ENCODE results near the gene SCAPER. TPM values are rescaled to one million over a fixed set of nuclear protein-coding genes. Genes with fewer than 3 reads are reported as not detected.

The SCAPER gene
- total and polyA plus RNA-seq, 2 donors (not counting 1 experiment from before 2014, with no cell fraction given), result 8.3 to 61.6 TPM

DNA sequence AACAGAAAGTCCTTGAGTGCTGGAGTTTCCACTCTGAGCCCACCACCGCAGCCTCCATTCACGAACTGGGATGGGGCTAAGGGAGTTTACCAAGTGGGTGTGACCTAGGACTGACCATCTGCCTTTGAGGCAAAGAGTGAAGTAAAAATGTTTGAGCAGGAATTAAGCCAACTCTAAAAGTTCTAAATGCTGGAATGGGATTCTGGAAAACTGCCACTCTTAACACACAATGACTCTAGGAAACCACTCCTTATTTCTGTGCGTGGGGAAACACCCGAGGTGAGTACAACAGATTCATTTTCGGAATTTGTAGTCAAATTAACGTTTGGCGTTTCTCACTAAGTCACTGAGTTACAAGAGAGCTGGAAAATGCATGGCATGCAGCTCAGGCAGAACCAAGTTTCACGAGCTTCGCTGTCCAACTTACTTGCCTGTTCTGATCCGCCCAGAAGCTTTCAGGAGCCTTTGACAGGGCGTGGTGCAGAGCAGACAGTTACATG is 537.0 kb downstream of the SCAPER start:
- intact Hi-C loops (cut with micrococcal nuclease), result no loop called here
- WGBS (ENCODE audit: insufficient coverage), result 93% methylated on average over 11 of the region's 11 CpGs
- Mint-ChIP-seq H3K9me3 (ENCODE audit: insufficient read depth) (no peaks in the 10 kb centered on the region), H3K4me3 (no peak overlapping the region), H3K27ac (no peak overlapping the region), H3K27me3 (no peaks in the 10 kb centered on the region), H3K4me1 (no peaks in the 10 kb centered on the region)
- no peaks in the 10 kb centered on the region for H3K79me2 ChIP-seq (ENCODE audit: control insufficient read depth, insufficient read depth, low read length)
- POLR2A ChIA-PET, result no interaction called here
- TF ChIP-seq EZH2 (IDR thresholded peaks at IDR 0.05; ENCODE audit: borderline replicate concordance, insufficient read depth, low read depth, low read length, poor library complexity, severe bottlenecking), result no peak
- TF ChIP-seq, protein P1, sequence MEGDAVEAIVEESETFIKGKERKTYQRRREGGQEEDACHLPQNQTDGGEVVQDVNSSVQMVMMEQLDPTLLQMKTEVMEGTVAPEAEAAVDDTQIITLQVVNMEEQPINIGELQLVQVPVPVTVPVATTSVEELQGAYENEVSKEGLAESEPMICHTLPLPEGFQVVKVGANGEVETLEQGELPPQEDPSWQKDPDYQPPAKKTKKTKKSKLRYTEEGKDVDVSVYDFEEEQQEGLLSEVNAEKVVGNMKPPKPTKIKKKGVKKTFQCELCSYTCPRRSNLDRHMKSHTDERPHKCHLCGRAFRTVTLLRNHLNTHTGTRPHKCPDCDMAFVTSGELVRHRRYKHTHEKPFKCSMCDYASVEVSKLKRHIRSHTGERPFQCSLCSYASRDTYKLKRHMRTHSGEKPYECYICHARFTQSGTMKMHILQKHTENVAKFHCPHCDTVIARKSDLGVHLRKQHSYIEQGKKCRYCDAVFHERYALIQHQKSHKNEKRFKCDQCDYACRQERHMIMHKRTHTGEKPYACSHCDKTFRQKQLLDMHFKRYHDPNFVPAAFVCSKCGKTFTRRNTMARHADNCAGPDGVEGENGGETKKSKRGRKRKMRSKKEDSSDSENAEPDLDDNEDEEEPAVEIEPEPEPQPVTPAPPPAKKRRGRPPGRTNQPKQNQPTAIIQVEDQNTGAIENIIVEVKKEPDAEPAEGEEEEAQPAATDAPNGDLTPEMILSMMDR (IDR thresholded peaks at IDR 0.05), result no peak
- no peak overlapping the region for H3K4me3 ChIP-seq (ENCODE audit: control extremely low read depth in 1 of 5, extremely low read depth in 1 of 5, insufficient read depth in 1 of 5, low read depth in 2 of 5, low read length in 4 of 5)
- DNase-seq, result no peak
- no peaks in the 10 kb centered on the region for H3K9me3 ChIP-seq (ENCODE audit: control extremely low read depth in 1 of 3, control insufficient read depth in 2 of 3, insufficient read depth in 1 of 3, low read length in 2 of 3)
- H3K4me2 ChIP-seq (replicated peaks; ENCODE audit: low read depth, low read length, poor library complexity, severe bottlenecking), result no peak overlapping the region
- no peak overlapping the region for H2AFZ ChIP-seq (ENCODE audit: insufficient read depth, low read depth, low read length, poor library complexity, severe bottlenecking)
- no peaks in the 10 kb centered on the region for H3K4me1 ChIP-seq (ENCODE audit: control insufficient read depth in 2 of 2, insufficient read depth in 2 of 2, low read length in 2 of 2)
- H3K27me3 ChIP-seq (replicated peaks in 1 of 4; ENCODE audit: control extremely low read depth in 1 of 4, control insufficient read depth in 3 of 4, insufficient read depth in 4 of 4, low read length in 3 of 4), result no peaks in the 10 kb centered on the region
- no peak overlapping the region for H3K9ac ChIP-seq (ENCODE audit: low read length)
- peaks cover 0 to 8% of the 10 kb centered on the region in 2 experiments for H3K36me3 ChIP-seq (replicated peaks in 1 of 2; ENCODE audit: control extremely low read depth in 1 of 2, control insufficient read depth in 1 of 2, extremely low read depth in 1 of 2, insufficient read depth in 2 of 2, low read length in 1 of 2)
- H4K20me1 ChIP-seq (ENCODE audit: control insufficient read depth, insufficient read depth, low read length, poor library complexity, severe bottlenecking), result no peaks in the 10 kb centered on the region
- no peak overlapping the region for H3K27ac ChIP-seq (ENCODE audit: low read length in 2 of 2)
- ATAC-seq (ENCODE audit: low read depth), result no peak
- CTCF ChIA-PET, result no interaction called here

DNA sequence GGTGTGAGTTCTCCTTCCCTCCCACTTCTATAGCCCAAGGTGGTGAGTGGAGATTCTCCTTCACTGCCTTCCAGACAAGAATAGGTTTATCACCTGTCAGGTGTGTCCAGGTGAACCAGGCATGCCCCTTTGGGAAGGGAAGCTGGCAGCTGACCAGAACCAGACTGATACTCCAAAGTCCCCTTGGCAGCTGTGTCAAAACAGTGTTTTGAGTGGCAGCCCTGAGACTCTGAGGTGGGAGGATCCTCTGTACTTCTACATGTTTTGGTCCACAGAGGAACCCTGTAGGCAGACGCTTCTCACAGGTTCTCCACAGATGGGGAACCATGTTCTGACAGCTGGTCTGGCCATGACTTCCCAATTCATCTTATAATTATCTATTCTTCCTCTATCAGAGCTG is 538.4 kb downstream of the SCAPER start:
- Histone ChIP-seq H3K79me2 (ENCODE audit: control insufficient read depth, insufficient read depth, low read length) (no peaks in the 10 kb centered on the region), H3K4me2 (replicated peaks; ENCODE audit: low read depth, low read length, poor library complexity, severe bottlenecking) (no peak overlapping the region), H3K36me3 (replicated peaks in 1 of 2; ENCODE audit: control extremely low read depth in 1 of 2, control insufficient read depth in 1 of 2, extremely low read depth in 1 of 2, insufficient read depth in 2 of 2, low read length in 1 of 2) (peaks cover 0 to 8% of the 10 kb centered on the region in 2 experiments), H4K20me1 (ENCODE audit: control insufficient read depth, insufficient read depth, low read length, poor library complexity, severe bottlenecking) (no peaks in the 10 kb centered on the region), H3K27ac (ENCODE audit: low read length in 2 of 2) (no peak overlapping the region), H3K9me3 (ENCODE audit: control extremely low read depth in 1 of 3, control insufficient read depth in 2 of 3, insufficient read depth in 1 of 3, low read length in 2 of 3) (no peaks in the 10 kb centered on the region), H3K4me1 (ENCODE audit: control insufficient read depth in 2 of 2, insufficient read depth in 2 of 2, low read length in 2 of 2) (no peaks in the 10 kb centered on the region), H3K4me3 (ENCODE audit: control extremely low read depth in 1 of 5, extremely low read depth in 1 of 5, insufficient read depth in 1 of 5, low read depth in 2 of 5, low read length in 4 of 5) (no peak overlapping the region), H2AFZ (ENCODE audit: insufficient read depth, low read depth, low read length, poor library complexity, severe bottlenecking) (no peak overlapping the region), H3K9ac (ENCODE audit: low read length) (no peak overlapping the region), H3K27me3 (replicated peaks in 1 of 4; ENCODE audit: control extremely low read depth in 1 of 4, control insufficient read depth in 3 of 4, insufficient read depth in 4 of 4, low read length in 3 of 4) (no peaks in the 10 kb centered on the region)
- CTCF ChIA-PET, result interaction anchor here (0.5 kb wide), 1 partner anchor 420 kb away, joined by 4 read pairs; no protein-coding TSS in a partner anchor
- H3K27ac Mint-ChIP-seq, result no peak overlapping the region
- no peaks in the 10 kb centered on the region for H3K9me3 Mint-ChIP-seq (ENCODE audit: insufficient read depth)
- TF ChIP-seq, protein P1 (IDR thresholded peaks at IDR 0.05), result no peak
- TF ChIP-seq EZH2 (IDR thresholded peaks at IDR 0.05; ENCODE audit: borderline replicate concordance, insufficient read depth, low read depth, low read length, poor library complexity, severe bottlenecking), result no peak
- ATAC-seq (ENCODE audit: low read depth) (no peak), DNase-seq (no peak)
- no peaks in the 10 kb centered on the region for H3K4me1 Mint-ChIP-seq
- no peaks in the 10 kb centered on the region for H3K27me3 Mint-ChIP-seq
- POLR2A ChIA-PET, result no interaction called here
- H3K4me3 Mint-ChIP-seq, result no peak overlapping the region
- 83% methylated on average over 1 of the region's 1 CpG for WGBS (ENCODE audit: insufficient coverage)
- intact Hi-C loops (cut with micrococcal nuclease), result no loop called here
